Islet precursor cell (in vitro differentiated cells): ENCODE measurements around the gene GJA5.

Experiments
- DNase-seq: peaks from one replicate; pipeline ENCODE4 v3.0.0-alpha.2; 2018

GJA5 gene

DNA sequence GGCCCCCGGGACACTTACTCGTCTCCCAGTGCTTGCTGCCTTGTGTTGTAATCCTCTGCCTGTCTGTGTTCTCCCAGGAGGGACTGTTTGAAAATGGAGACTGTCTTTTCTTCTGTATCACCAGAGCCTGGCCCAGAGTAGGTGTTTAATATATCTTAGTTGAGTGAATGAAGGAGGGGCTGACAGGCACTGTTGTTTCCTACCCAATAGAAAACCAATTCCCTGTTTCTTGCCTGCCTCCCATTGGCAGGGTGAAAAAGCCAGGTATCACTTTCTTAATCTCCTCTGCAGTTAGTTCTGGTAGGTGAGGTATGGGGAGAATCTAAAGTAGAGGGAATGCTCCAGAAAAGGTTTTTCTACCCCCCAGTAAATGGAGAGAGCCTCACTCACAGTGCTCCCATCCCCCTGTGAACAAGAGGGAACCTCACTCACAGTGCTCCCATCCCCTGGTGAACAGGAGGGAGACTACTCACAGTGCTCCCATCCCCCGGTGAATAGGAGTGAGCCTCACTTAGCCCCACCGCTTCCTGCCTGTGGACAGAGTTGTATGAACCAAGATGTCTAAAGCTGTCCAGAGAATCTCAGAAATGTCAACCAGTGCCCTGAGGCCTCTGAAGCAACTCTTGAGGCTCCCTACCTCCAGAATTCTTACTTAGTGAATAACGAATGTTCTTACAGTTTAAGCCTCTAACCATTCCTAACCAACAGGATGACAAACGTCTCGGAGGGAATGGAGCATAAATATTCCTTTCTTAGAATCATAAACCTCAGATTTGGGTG, at the start of gene GJA5:
Gene GJA5 (minus strand): TSS at position 122 of the 780 bp plus-strand sequence. CDS start 1,364 bp downstream, outside the sequence.
- peak; percentile 82 for DNase-seq

DNA sequence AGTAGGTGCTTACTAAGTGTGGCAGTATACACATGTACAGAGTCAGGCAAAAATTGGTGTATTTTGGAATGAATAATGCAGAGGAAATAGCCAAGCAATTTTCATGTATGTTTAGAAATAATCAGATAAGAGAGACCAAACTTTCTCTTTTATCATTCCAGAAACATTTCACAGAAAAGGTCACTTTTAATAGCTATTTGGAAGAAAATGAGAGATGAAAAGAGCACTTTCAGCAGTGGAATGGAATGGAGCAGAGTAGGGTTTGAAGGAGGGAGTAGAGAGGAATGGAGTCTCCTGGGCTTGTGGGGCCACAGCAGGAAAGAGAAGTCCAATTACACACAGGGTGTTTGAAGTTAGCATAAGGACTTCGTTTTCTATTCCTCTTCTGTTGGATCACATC, 48.8 kb upstream of the GJA5 start:
- no peak for DNase-seq

DNA sequence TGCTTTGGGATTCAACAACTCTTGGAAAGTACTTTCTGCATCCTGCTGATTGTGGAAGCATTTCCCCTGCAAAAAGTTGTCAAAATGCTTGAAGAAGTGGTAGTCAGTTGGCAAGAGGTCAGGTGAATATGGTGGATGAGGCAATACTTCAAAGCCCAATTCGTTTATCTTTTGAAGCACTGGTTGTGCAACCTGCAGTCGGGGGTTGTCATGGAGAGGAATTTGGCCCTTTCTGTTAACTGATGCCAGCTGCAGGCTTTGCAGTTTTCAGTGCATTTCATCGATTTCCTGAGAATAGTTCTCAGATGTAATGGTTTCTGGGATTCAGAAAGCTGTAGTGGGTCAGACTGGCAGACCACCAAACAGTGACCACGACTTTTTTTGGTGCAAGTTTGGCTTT, 47.6 kb upstream of the GJA5 start:
- DNase-seq = no peak

- DNase-seq = peak; percentile 57
These were observed 47.0 kb upstream of the GJA5 start for GRCh38 chr1:147807405-147807804.

DNA sequence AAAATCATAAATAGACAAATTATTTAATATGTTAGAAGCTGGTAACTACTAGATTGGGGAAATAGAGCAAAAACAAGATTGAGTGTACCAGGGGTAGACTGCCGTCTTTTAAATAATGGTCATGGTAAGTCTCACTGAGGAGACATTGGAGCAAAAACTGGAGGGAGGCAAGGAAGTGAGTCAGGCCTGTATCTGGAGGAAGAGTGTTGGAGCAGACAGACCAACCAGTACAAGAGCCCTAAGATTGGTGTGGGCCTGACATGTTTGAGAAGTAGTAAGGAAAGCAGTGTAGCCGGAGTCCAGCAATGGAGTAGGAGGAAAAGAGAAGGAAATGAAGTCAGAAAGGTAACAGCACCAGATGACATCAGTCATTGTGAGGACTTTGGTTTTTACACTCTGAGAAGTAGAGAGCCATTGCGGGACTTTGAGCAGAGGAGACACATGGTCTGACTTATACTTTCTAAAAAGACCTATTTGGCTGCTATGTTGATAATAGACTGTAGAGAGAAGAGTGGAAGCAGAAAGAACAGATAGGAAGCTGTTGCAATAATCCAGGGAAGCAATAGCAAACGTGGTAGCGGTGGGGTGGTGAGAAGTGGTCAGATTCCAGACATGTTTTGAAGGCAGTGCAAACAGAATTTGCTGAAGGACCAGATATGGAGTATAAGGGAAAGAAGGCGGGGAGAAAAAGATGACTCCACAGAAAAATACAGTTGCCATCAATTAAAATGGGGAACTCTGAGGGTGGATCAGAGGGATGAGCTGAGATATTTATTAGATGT, 44.7 kb upstream of the GJA5 start:
- peak; percentile 52 for DNase-seq

DNA sequence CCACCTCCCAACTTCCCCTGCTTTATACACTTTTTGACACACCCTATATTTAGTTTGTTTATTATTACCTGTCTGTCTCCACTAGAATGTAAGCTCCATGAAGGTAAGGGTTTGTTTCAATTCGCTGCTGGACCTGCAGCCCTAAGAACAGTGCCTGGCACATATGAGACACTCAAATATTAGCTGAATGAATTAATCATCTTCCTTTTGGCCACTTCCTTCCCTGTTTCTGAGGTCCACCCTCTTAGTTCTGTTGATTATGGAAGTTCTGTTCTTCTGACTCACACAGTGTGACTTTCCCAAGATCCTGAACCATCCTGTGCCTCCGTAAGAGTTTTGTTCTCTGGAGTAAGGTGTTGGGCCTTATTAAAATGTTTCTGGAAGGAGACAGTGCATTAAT, 40.4 kb upstream of the GJA5 start:
- DNase-seq = no peak

DNA sequence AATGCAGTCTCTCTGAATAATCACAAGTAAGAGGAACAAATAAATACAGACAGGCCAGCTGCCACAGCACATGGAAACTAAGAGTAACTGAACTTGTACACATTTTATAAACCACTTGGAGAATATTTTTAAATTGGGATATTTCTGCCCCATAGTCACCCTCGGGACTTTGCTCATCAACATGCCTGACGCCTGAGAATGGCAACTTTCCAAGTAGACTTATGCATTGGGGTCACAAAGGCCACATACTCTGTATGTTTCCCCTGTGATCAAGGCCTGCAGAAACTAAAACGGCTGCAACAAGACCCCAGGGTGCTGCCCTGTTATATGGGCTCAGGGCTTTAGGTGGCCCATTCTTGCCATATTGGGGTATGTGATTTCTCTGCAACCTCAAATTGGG, 38.3 kb upstream of the GJA5 start:
- no peak for DNase-seq

DNA sequence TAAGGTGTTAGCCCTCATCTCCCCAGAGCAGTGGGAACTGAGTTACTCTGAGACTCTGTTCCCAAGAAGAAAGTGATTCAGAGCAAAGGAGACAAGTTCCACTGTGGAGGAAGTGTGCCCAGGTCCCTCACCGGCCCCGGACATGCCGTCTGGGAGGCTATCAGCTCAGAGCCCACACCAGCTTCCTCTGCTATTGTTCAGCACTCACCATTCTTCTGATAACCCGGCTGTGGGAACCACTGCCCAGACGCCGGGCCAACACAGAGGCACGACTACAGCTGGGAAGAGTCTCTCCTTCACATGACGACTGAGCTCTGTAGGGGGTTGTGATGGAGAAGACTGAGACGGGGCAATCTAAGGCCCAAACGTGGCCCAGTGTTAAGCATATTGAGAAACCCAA, 34.2 kb upstream of the GJA5 start:
- DNase-seq = peak; percentile 56

GRCh38 chr1:147791876-147792275, 31.5 kb upstream of the GJA5 start:
- DNase-seq = no peak

DNA sequence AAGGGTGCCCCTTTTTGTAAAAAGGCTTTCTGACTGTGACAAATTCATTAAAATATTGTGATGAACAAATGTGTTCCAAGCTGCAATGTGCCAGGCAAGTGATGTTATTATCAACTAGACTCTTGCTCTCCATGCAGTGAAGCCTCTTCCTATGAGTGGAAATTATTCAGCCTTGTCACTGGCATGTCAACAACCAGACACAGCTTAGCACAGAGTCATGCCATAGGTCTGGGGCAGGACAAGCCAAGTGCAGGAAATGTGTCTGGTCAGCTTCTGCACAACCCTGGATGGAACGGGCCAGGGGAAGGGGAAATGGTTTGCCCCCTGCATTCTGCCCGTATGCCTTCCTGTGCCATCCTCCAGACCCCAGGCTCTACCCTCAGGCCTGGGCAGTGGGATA, 27.4 kb upstream of the GJA5 start:
- no peak for DNase-seq

- DNase-seq = no peak
These were observed 26.1 kb upstream of the GJA5 start for GRCh38 chr1:147786536-147786935.

- no peak for DNase-seq
These were observed 25.5 kb upstream of the GJA5 start for GRCh38 chr1:147785794-147786506.

DNA sequence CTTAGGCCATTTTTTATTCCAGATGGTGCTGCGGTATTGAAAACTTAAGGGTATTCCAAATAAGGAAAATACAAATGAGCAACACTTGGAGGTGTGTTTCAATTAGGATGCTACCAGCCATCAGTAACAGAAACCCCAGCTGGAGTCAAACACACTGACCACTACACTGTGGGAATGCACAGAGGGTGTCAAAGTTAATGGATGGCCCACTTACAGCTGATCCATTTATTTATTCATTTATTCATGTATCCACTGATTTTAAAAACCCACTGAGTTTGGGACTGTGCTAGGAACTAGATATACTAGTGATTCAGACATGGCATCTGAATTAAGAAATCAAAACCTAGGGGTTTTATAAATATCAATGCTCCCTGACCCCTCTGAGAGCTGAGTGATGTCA, 24.5 kb upstream of the GJA5 start:
- no peak for DNase-seq

GRCh38 chr1:147781056-147781471, 20.7 kb upstream of the GJA5 start:
- no peak for DNase-seq

- no peak for DNase-seq
These were observed 17.3 kb upstream of the GJA5 start for GRCh38 chr1:147777694-147778093.

- peak; percentile 54 for DNase-seq
These were observed 12.9 kb upstream of the GJA5 start for GRCh38 chr1:147773215-147773715.

DNA sequence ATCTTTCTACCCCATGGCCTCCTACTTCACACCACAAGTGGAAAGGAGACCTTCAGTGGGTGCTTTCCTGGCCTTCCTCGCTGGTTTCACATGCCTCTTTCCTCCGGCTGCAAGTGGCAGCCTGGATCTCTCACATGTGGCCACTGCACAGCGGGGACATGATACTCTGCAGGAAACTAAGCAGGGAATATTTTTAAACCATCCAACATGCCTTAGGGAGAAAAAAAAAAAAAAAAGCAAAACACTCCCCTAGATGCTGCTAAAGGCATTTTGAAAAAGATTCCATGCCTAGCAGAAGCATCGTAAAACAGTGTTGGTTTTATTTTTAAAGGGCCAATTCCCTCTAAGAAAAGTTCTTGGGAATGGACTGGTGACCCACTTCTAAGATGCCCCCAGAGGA, 12.2 kb upstream of the GJA5 start:
- DNase-seq = no peak

DNA sequence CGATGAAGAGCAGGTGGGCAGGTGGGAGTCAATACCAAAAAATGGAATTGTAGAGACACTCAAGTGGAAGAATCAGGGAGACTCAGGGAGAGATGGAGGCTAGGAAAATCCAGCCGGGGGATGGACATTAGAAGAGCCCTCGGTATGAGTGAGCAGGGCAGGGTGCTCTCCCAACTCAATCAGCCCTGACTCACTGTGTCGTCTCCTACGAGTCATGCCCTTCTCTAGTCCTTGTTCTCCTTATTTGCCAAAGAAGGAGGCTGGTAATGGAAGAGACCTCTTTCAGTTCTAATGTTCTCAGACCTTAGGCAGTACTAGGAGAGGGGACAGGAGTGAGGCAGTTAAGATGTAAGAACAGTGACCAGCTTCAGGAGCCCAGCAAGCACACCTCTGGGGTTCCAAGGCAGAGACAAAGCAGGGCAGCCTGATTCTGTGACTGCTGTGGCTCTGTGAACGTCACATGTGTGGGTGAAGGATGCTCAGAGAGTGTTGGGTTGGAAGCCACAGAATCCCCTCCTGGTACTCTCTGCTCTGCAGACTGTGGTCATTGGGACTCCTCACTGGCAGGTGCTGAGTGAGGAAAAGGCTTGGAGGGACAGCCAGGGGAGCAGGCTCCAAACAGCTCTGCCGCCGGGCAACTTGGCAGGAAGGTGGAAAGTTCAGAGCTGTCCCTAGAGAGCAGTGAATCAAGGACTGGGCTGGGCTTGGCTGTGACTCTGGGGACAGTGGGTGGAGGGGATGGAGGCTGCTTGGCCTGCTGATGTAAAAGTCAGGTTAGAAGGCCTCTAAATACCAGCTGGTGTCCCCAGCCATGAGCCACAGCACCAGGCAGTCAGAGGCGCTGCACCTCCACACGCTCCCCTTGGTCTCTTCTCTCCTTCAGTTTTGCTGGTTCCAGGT, 11.1 kb upstream of the GJA5 start:
- DNase-seq = peak; percentile 61

- no peak for DNase-seq
These were observed 8.7 kb upstream of the GJA5 start for GRCh38 chr1:147769106-147769505.

DNA sequence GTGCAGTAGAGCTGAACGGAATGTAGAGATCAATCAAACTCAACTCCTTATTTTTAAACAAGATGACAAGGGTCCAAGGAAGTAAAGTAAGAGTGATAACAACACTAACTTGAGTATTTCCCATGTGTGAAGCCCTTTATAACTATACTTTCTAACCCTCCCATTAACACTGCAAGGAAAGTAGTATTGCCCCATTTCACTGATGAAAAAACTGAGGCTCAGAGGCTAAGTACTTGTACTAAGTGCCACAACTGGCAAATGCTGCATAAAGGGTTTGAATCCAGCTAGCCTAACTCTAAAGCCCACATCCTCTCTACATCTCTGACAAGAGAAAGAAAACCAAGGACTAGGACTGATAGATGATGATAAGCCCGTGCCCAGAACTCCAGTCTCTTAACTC, 8.2 kb upstream of the GJA5 start:
- no peak for DNase-seq

GRCh38 chr1:147768101-147768500, 7.7 kb upstream of the GJA5 start:
- no peak for DNase-seq
